Aorta (tissue), 5 donors: ENCODE results near the gene NAPG. TPM values are rescaled to one million over a fixed set of nuclear protein-coding genes. Genes with fewer than 3 reads are reported as not detected.
"Not testable (repeated sequence)": the region's sequence is repeated elsewhere in the genome, so short reads cannot be mapped to it uniquely, and the experiment has no call there.

Source experiments
- ATAC-seq: fragments of 200-7000 bp; cut with Tn5 transposase; one replicate; pipeline ENCODE4 v1.9.1; 2022; ENCODE audit warnings: moderate library complexity; ENCODE audit not compliant: low FRiP score
- DNase-seq, 2 donors: peaks; one replicate each; pipeline ENCODE4 v3.0.0-alpha.2; 2020
- H3K27ac ChIP-seq, 2 donors: one replicate each; pipeline ENCODE4 v1.5.1; 2013; ENCODE audit warnings: low read length in 2 of 2, mild to moderate bottlenecking in 2 of 2, moderate library complexity in 2 of 2, control low read depth in 1 of 2, inconsistent platforms in 1 of 2, low read depth in 1 of 2
- H3K27me3 ChIP-seq, 2 donors: one replicate each; pipeline ENCODE4 v1.6.1; 2013; ENCODE audit warnings: control low read depth in 1 of 2, low read length in 1 of 2, mild to moderate bottlenecking in 1 of 2, moderate library complexity in 1 of 2; ENCODE audit not compliant: insufficient read depth in 2 of 2, control insufficient read depth in 1 of 2
- H3K36me3 ChIP-seq, 2 donors: one replicate each; pipeline ENCODE4 v1.6.1; 2013; ENCODE audit warnings: control low read depth in 1 of 2, low read length in 1 of 2, mild to moderate bottlenecking in 1 of 2; ENCODE audit not compliant: insufficient read depth in 2 of 2, control insufficient read depth in 1 of 2
- H3K4me1 ChIP-seq, 2 donors: one replicate each; pipeline ENCODE4 v1.6.1; 2013; ENCODE audit warnings: low read length in 2 of 2, control low read depth in 1 of 2, mild to moderate bottlenecking in 1 of 2, moderate library complexity in 1 of 2; ENCODE audit not compliant: insufficient read depth in 2 of 2, control insufficient read depth in 1 of 2
- H3K4me3 ChIP-seq, 2 donors: one replicate each; pipeline ENCODE4 v1.5.1; 2013; ENCODE audit warnings: low read length in 2 of 2, control low read depth in 1 of 2, mild to moderate bottlenecking in 1 of 2
- H3K9me3 ChIP-seq: one replicate; pipeline ENCODE4 v1.6.1; 2013; ENCODE audit warnings: mild to moderate bottlenecking, low read length; ENCODE audit not compliant: control insufficient read depth
- WGBS, 2 donors: extraction: QIAGEN DNeasy Blood & Tissue Kit; methylation state at CpG; one replicate each; pipeline ENCODE4 v1.1.7; 2013; 5-methylcytosine and 5-hydroxymethylcytosine counted together
- intact Hi-C, 2 donors: fragments of 100-400 bp; cut with DNase I; formaldehyde crosslinking; loops; one replicate each; pipeline versions ENCODE4 v1.14.2 to v1.15.0; 2022
- polyA plus RNA-seq, 2 donors: library from polyadenylated mRNA; stranded (reverse); fragments of 200-250 nt; gene quantifications; one replicate each; pipeline ENCODE4 v1.2.3, GENCODE V29; 2013
- total RNA-seq, 2 donors: library from RNA; stranded (reverse); fragmentation: NEBNext Ultra II Directional; extraction: Animal tissue kit (Norgen Biotek cat#: 25700); gene quantifications; one replicate each; pipeline ENCODE4 v1.2.1, GENCODE V29; 2021
- donor health status: healthy with polysubstance abuse.
- donor health status: Bipolar disorder and iron deficiency.
- donor health status: DM: no; HTN: no; CAD: no.
- donor health status: DM: no; HTN: no; CAD: no.
- donor health status: DM: yes; HTN: yes; CAD: no.

The NAPG gene
- total and polyA plus RNA-seq, 4 donors, result 16.6 to 49.7 (median 27.2) TPM

DNA sequence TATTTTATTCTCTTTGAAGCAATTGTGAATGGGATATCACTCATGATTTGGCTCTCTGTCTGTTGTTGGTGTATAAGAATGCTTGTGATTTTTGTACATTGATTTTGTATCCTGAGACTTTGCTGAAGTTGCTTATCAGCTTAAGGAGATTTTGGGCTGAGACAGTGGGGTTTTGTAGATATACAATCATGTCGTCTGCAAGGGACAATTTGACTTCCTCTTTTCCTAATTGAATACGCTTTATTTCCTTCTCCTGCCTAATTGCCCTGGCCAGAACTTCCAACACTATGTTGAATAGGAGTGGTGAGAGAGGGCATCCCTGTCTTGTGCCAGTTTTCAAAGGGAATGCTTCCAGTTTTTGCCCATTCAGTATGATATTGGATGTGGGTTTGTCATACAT lies 48.6 kb downstream of the NAPG start:
- H3K4me1 ChIP-seq, H3K9me3 ChIP-seq, DNase-seq, intact Hi-C loops, H3K36me3 ChIP-seq, H3K27ac ChIP-seq, H3K4me3 ChIP-seq, ATAC-seq, H3K27me3 ChIP-seq: not testable (repeated sequence)
- WGBS, 2 donors, result 80 to 88% methylated on average over 2 of the region's 2 CpGs

DNA sequence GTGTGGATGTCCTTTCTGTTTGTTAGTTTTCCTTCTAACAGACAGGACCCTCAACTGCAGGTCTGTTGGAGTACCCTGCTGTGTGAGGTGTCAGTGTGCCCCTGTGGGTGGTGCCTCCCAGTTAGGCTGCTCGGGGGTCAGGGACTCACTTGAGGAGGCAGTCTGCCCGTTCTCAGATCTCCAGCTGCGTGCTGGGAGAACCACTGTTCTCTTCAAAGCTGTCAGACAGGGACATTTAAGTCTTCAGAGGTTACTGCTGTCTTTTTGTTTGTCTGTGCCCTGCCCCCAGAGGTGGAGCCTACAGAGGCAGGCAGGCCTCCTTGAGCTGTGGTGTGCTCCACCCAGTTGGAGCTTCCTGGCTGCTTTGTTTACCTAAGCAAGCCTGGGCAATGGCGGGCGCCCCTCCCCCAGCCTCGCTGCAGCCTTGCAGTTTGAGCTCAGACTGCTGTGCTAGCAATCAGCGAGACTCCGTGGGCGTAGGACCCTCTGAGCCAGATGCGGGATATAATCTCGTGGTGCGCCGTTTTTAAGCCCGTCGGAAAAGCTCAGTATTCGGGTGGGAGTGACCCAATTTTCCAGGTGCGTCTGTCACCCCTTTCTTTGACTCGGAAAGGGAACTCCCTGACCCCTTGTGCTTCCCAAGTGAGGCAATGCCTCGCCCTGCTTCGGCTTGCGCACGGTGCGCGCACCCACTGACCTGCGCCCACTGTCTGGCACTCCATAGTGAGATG lies 52.2 kb downstream of the NAPG start:
- DNase-seq, H3K36me3 ChIP-seq, H3K9me3 ChIP-seq, intact Hi-C loops, ATAC-seq, H3K4me3 ChIP-seq, H3K4me1 ChIP-seq, H3K27me3 ChIP-seq, H3K27ac ChIP-seq: not testable (repeated sequence)
- 89 to 94% methylated on average over 25 of the region's 25 CpGs for WGBS, 2 donors

DNA sequence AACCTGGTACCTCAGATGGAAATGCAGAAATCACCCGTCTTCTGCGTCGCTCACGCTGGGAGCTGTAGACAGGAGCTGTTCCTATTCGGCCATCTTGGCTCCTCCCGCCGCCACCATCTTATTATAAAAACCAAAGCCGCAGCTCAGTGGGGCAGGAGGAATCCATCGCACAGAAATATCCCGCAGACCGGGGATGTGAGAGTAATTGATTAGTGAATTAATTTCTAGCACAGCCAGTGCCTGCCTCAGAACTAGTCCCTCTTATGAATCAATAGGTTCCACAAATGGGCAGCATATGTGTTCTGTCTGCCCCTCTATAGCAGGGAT lies 52.7 kb downstream of the NAPG start:
- intact Hi-C loops, H3K9me3 ChIP-seq, H3K4me1 ChIP-seq, H3K27me3 ChIP-seq, H3K4me3 ChIP-seq, H3K27ac ChIP-seq, H3K36me3 ChIP-seq, ATAC-seq, DNase-seq: not testable (repeated sequence)
- 94 to 98% methylated on average over 11 of the region's 11 CpGs for WGBS, 2 donors

DNA sequence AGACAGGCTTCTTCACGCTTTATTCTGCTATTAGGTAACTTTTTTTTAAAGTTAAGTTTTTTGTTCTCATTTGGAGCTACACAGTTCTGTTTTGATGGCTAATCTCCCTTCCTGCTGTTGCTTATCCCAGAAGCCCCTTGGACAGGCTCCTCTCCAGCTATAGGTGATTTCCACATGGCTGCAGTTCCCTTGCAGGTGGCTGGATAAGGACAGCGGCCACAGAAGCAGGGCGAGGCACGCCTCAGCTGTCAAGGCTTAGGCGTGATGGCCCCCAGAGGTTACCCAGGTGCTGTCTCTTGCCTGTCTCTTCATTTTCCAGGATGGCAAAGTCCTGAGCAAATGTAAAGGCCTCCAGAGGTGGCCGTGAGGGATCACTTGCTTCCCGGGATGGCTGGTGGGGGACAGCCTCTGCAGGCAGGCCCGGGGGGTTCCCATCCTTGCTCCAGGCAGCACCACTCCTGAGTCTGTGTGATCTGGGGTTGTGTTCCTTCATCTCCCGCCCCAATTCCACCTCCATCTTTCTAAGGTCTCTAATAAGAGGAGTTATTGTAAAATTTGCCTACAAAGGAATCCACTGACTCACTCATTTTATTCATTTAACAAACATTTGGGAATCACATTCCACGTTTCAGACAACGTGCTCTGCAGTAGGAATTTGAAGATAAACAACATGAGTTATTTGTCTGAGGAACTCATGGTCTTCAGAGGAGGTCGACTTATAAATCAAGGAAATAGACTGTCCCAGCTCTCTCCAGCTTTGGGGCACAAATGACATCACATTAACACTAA lies 53.4 kb downstream of the NAPG start:
- ATAC-seq, result no peak
- no peak overlapping the region for H3K4me3 ChIP-seq
- no peak for DNase-seq
- WGBS, 2 donors, result 69 to 73% methylated on average over 12 of the region's 12 CpGs
- intact Hi-C loops, result no loop called here
- no peaks in the 10 kb centered on the region for H3K9me3 ChIP-seq
- H3K36me3 ChIP-seq, result no peaks in the 10 kb centered on the region
- H3K27ac ChIP-seq, result no peak overlapping the region
- no peaks in the 10 kb centered on the region for H3K27me3 ChIP-seq
- H3K4me1 ChIP-seq, result no peaks in the 10 kb centered on the region

DNA sequence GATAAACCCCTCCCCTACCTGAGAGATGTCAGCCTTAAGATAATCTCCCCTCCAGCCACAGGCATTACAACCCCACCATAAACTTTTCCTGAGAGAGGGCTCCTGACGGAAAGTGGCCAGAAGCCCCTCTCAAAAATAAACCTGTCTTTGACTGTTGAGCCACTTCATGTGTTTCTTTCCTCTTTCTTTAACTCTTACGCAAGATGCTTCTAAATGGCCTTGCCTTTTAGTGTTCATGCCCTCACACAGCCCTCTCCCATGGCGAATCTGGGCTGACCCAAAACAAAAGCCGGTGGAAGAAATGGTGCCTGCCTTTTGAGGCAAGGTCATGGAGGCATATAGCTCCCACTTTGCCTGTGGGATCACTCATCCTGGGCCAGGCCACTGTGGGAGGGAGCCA lies 54.4 kb downstream of the NAPG start:
- WGBS, 2 donors, result 93 to 94% methylated on average over 4 of the region's 4 CpGs
- DNase-seq (no peak), ATAC-seq (no peak)
- Histone ChIP-seq H3K27ac (no peak overlapping the region), H3K36me3 (no peaks in the 10 kb centered on the region), H3K27me3 (no peaks in the 10 kb centered on the region), H3K4me3 (no peak overlapping the region), H3K9me3 (no peaks in the 10 kb centered on the region), H3K4me1 (no peaks in the 10 kb centered on the region)
- intact Hi-C loops, result no loop called here

DNA sequence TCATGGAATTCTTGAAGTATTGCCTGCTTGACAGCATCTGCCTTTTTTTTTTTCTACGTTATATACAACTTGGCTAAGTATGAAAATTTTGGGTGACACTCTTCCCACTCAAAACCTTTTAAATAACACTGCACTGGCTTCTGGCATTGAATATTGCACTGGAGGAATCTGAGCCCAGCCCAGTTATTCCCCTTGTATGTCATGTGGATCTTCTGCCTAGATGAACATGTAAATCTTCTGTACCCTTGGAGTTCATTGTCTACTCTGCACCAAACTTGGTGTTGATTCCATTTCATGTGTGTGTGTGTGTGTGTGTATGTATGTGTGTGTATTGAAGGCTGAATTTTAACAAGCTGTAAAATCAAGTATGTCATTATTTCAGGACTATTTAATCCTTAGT lies 59.4 kb downstream of the NAPG start:
- no peaks in the 10 kb centered on the region for H3K36me3 ChIP-seq
- ATAC-seq (no peak), DNase-seq (no peak)
- H3K4me1 ChIP-seq, result no peaks in the 10 kb centered on the region
- H3K9me3 ChIP-seq, result no peaks in the 10 kb centered on the region
- no peaks in the 10 kb centered on the region for H3K27me3 ChIP-seq
- H3K27ac ChIP-seq, result no peak overlapping the region
- no peak overlapping the region for H3K4me3 ChIP-seq
- intact Hi-C loops, result no loop called here
- 71 to 74% methylated on average over 1 of the region's 1 CpG for WGBS, 2 donors

DNA sequence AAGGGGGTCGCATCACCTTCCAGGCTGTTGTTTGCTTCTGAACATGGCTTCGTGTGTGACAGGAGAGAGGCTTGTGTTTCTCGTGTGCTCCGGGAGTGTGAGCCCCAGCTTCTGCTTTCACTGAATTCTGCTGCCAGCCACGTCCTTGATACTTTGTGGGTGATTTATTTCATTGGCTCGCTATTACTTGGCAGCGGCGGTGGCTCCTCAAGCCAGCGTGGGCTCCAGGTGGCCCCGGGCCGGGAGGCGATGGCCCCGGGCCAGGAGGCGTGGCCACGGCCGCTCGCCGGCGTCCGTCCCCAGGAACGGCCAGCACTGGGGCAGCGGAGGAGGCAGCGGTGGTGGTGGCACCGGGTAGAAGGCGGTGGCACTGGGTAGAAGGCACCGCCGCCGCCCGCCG lies 63.1 kb downstream of the NAPG start:
- H3K9me3 ChIP-seq, result no peaks in the 10 kb centered on the region
- 89 to 91% methylated on average over 30 of the region's 30 CpGs for WGBS, 2 donors
- H3K4me1 ChIP-seq, result no peaks in the 10 kb centered on the region
- H3K27ac ChIP-seq, result no peak overlapping the region
- DNase-seq (no peak), ATAC-seq (no peak)
- H3K4me3 ChIP-seq, result no peak overlapping the region
- H3K36me3 ChIP-seq, result no peaks in the 10 kb centered on the region
- no peaks in the 10 kb centered on the region for H3K27me3 ChIP-seq
- intact Hi-C loops, result no loop called here

DNA sequence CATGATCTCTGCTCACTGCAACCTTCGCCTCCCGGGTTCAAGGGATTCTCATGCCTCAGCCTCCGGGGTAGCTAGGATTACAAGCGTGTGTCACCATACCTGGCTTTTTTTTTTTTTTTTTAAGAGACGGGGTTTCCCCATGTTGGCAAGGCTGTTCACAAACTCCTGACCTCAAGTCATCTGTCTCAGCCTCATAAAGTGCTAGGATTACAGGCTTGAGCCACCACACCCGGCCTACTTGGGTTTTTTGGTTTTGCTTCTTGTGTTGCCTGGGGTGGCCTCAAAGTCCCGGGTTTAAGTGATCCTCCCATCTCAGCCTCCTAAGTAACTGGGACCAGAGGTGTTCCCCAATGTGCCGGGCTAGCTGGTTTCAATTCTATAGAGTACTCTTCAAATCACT lies 64.6 kb downstream of the NAPG start:
- H3K27ac ChIP-seq, result no peak overlapping the region
- 93 to 96% methylated on average over 8 of the region's 8 CpGs for WGBS, 2 donors
- no peak for DNase-seq
- no peak for ATAC-seq
- intact Hi-C loops, result no loop called here
- no peaks in the 10 kb centered on the region for H3K9me3 ChIP-seq
- no peak overlapping the region for H3K4me3 ChIP-seq
- no peaks in the 10 kb centered on the region for H3K4me1 ChIP-seq
- no peaks in the 10 kb centered on the region for H3K36me3 ChIP-seq
- no peaks in the 10 kb centered on the region for H3K27me3 ChIP-seq

DNA sequence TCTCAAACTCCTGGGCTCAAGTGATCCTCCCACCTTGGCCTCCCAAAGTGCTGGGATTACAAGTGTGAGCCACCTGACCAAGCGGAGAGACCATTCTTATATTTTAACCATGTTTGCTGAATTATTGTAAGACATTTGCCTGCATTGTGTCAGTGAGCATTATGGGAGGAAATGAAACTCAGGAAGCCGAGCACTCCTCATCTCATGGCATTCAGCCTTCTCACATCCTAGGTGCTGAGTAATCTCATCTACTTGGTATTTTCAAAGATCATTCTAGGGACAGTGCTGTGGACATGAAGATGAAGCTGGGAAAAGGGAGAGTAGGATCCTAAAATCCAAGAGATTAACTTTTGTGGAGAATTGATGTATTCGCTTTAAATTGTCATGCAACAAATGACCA lies 66.1 kb downstream of the NAPG start:
- no peak for ATAC-seq
- WGBS, 2 donors, result 92 to 95% methylated on average over 3 of the region's 3 CpGs
- intact Hi-C loops, result no loop called here
- no peak overlapping the region for H3K27ac ChIP-seq
- H3K4me3 ChIP-seq, result no peak overlapping the region
- H3K36me3 ChIP-seq, result no peaks in the 10 kb centered on the region
- no peak for DNase-seq
- H3K9me3 ChIP-seq, result no peaks in the 10 kb centered on the region
- H3K27me3 ChIP-seq, result no peaks in the 10 kb centered on the region
- H3K4me1 ChIP-seq, result no peaks in the 10 kb centered on the region
